Measurements from ENCODE around the gene SRGAP3.
A peak's percentile ranks its signal among the peaks of the same experiment; 100 is the strongest.

SRGAP3 gene

GRCh38 chr3:9178697-9179096 is 70.7 kb downstream of the SRGAP3 start:
- no peak for DNase-seq (ENCODE audit: low read depth in 2 of 3, low spot score in 1 of 3)

- DNase-seq (ENCODE audit: low read depth in 2 of 3, low spot score in 1 of 3): no peak
These were observed 74.0 kb downstream of the SRGAP3 start for GRCh38 chr3:9175421-9175820.

DNA sequence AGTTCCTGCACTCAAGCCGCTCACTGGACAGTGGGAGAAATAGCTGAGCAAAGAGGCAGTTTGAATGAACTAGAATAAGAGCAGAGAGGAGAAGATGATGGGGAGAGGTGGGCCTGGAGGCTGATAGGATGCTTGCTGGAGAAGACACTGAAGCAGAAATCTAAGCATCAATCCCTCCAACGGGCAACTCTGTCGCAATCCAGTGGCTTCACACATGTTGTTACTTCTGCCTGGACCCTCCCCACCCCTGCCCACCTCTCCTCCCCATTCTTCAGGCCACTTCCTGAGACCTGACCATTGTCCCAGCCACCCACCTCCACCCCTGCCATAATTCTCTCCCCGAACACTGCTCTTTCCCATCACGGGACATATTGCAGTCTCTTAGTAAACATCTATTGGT is 76.0 kb downstream of the SRGAP3 start:
- DNase-seq (ENCODE audit: low read depth in 2 of 3, low spot score in 1 of 3): no peak

DNA sequence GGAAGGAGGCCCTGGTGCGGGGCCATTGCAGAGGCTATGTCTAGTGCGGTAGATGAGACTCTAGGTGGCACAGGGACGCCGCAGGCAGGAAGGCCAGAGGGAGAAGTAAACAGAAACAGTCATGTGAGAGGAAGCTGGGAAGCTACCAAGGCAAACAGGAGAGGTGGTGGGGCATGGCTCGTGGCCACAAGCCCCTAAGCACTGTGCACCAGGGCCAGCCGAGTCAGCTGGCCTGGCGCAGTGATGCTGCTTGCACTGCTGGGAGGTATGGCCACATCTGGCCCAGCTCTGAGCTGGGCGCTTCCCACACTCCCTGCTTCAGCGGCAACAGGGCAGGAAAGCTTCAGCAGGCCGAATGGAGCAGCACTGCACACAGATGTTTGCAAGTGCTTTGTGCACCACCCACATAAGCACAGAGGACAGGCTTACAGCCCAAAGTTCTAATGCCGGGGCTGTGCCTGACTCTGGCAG is 76.6 kb downstream of the SRGAP3 start:
- no peak for DNase-seq (ENCODE audit: low read depth in 2 of 3, low spot score in 1 of 3)

DNA sequence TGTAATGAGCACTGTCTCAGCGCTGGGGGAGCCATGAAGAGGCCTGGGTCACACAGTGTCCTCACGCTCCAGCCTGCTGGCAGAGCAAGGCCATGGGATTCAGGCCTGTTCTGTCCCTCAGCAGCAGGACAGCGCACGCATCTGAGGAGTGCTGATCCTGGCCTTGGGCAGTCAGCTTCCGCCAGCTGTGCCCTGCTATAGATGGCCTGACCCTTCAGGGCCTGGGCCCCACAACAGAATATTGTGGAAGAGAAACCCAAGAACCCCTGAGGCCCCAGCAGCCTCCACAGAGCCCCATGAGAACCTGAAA is 78.6 kb downstream of the SRGAP3 start:
- DNase-seq (ENCODE audit: low read depth in 2 of 3, low spot score in 1 of 3): no peak

- no peak for DNase-seq (ENCODE audit: low read depth in 2 of 3, low spot score in 1 of 3)
These were observed 79.2 kb downstream of the SRGAP3 start for GRCh38 chr3:9169956-9170850.

GRCh38 chr3:9169326-9169725 is 80.1 kb downstream of the SRGAP3 start:
- DNase-seq (ENCODE audit: low read depth in 2 of 3, low spot score in 1 of 3): no peak

DNA sequence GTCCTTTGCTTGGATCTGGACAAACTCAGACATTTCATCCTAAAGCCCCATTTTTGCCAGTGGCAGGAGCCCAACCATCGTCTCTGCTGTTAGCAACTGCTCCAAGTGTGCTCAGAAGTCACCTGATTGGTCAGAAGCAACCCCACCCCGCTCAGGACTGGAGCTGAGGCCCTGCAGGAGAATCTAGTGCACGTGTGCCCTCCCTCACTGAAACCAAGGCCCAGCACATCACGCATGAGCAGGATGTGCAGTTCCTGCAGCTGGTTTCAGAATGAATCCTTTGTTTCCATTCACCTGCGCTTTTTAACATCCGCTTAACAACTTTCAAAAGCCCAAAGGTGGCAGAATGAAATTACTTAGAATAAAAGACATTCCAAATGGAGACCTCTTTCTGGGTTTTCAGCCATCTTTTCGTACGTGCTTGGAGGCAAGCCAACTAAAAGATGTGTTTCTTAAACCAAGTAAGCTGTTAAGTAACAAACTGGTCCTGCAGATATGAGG is 81.2 kb downstream of the SRGAP3 start:
- peak; percentile 37 to 59 (median 37) for DNase-seq (ENCODE audit: low read depth in 2 of 3, low spot score in 1 of 3)

GRCh38 chr3:9167222-9167621 is 82.2 kb downstream of the SRGAP3 start:
- DNase-seq (ENCODE audit: low read depth in 2 of 3, low spot score in 1 of 3): no peak

GRCh38 chr3:9165421-9165820 is 84.0 kb downstream of the SRGAP3 start:
- DNase-seq (ENCODE audit: low read depth in 2 of 3, low spot score in 1 of 3): no peak

GRCh38 chr3:9163289-9163688 is 86.2 kb downstream of the SRGAP3 start:
- DNase-seq (ENCODE audit: low read depth in 2 of 3, low spot score in 1 of 3): no peak

DNA sequence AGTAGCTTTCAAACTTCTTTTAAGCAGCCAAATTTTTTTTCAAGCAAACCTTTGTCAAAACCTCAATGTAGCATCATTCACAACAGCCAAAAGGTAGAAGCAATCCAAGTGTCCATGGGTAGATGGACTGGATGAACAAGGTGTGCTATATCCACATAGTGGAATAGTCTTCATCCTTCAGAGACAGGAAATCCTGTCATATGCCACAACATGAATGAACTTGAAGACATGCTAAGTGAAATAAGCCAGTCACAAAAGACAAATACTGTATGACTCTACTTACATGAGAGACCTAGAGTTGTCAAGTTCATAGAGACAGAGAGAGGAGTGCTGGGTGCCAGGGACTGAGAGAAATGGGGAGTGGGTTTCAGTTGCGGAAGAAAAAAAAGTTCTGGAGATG is 87.6 kb downstream of the SRGAP3 start:
- DNase-seq (ENCODE audit: low read depth in 2 of 3, low spot score in 1 of 3): no peak

DNA sequence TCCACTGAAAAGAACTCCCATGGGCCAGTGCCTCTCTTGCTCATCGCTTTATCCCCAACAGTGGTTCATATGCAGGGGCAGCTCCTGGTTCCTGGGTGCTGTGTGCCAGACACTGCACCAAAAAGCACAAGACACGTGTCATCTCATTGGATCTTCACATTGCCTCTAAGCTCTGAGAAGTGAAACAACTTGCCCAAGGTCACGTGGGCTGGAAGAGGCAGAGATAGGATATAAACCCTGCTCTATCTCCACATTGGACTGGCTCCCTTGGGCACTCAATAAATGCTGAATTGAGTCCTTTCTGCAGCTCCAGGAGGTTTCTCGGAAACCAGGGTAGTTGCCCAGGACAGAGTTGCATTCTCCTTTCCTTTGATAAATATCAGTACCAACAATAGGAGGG is 88.1 kb downstream of the SRGAP3 start:
- DNase-seq (ENCODE audit: low read depth in 2 of 3, low spot score in 1 of 3): no peak

- no peak for DNase-seq (ENCODE audit: low read depth in 2 of 3, low spot score in 1 of 3)
These were observed 90.4 kb downstream of the SRGAP3 start for GRCh38 chr3:9158865-9159630.

GRCh38 chr3:9157651-9158362 is 91.6 kb downstream of the SRGAP3 start:
- no peak for DNase-seq (ENCODE audit: low read depth in 2 of 3, low spot score in 1 of 3)

- DNase-seq (ENCODE audit: low read depth in 2 of 3, low spot score in 1 of 3): no peak
These were observed 92.8 kb downstream of the SRGAP3 start for GRCh38 chr3:9156604-9157003.

- no peak for DNase-seq (ENCODE audit: low read depth in 2 of 3, low spot score in 1 of 3)
These were observed 94.4 kb downstream of the SRGAP3 start for GRCh38 chr3:9155028-9155427.

GRCh38 chr3:9153904-9154619 is 95.4 kb downstream of the SRGAP3 start:
- DNase-seq (ENCODE audit: low read depth in 2 of 3, low spot score in 1 of 3): no peak

DNA sequence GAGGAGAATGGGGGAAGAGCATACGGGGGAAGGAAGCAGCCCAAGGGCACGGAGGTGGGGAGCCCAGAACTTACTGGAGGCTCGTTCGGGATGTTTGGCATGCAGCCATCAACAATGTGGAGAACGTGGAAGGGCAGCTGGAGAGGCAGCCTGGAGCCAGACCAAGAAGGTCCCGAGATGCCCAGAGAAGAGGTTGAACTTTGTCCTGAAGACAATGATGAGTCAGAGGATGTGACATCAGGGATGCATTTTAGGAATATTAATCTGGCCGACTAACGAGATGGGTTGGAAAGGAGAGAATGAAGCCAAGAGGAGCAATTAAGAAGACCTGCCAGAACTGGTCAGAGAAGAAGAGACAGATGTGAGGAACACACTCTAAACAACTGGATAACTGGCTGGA is 98.2 kb downstream of the SRGAP3 start:
- no peak for DNase-seq (ENCODE audit: low read depth in 2 of 3, low spot score in 1 of 3)

- no peak for DNase-seq (ENCODE audit: low read depth in 2 of 3, low spot score in 1 of 3)
These were observed 99.9 kb downstream of the SRGAP3 start for GRCh38 chr3:9149566-9149965.

- no peak for DNase-seq (ENCODE audit: low read depth in 2 of 3, low spot score in 1 of 3)
These were observed 101.6 kb downstream of the SRGAP3 start for GRCh38 chr3:9147896-9148266.
